GM12878 (cell line): ENCODE measurements around the gene CMBL. TPM values are rescaled to one million over a fixed set of nuclear protein-coding genes. Genes with fewer than 3 reads are reported as not detected.

Source experiments
- ATF7 ChIP-seq: fragments of 450-650 bp; IDR thresholded peaks from 2 replicates; pipeline ENCODE4 v1.6.1; 2016; ENCODE audit warnings: low read depth, mild to moderate bottlenecking
- BCL11A ChIP-seq: IDR thresholded peaks from 2 replicates; pipeline ENCODE4 v1.6.1; 2011; ENCODE audit warnings: low read depth, low read length
- BHLHE40 ChIP-seq, 2 experiments: fragments of 450-650 bp in 1 of 2; IDR thresholded peaks; 2 replicates each; pipeline ENCODE4 v1.6.1; 2011 to 2017; ENCODE audit warnings: low read depth in 2 of 2, borderline replicate concordance in 1 of 2, improper control_type of control experiment in 1 of 2, low read length in 1 of 2, mild to moderate bottlenecking in 1 of 2
- BRCA1 ChIP-seq: IDR thresholded peaks from 2 replicates; pipeline ENCODE4 v1.6.1; 2011; ENCODE audit warnings: low read depth, low read length, improper control_type of control experiment
- CHD4 ChIP-seq: fragments of 200-600 bp; sonication (generic); IDR thresholded peaks from 2 replicates; pipeline ENCODE4 v1.6.1; 2016; ENCODE audit warnings: mild to moderate bottlenecking
- EP300 ChIP-seq, 2 experiments: fragments of 150-350 bp in 1 of 2; IDR thresholded peaks; 2 replicates each; pipeline ENCODE4 v1.6.1; 2011 to 2012; ENCODE audit warnings: low read depth in 2 of 2, low read length in 2 of 2, borderline replicate concordance in 1 of 2, improper control_type of control experiment in 1 of 2, inconsistent platforms in 1 of 2; ENCODE audit not compliant: control insufficient read depth in 1 of 2
- ESRRA ChIP-seq: IDR thresholded peaks from 2 replicates; pipeline ENCODE4 v1.6.1; 2012; ENCODE audit warnings: mild to moderate bottlenecking, low read length, improper control_type of control experiment
- FOXK2 ChIP-seq: fragments of 450-650 bp; IDR thresholded peaks from 2 replicates; pipeline ENCODE4 v1.6.1; 2017; ENCODE audit warnings: mild to moderate bottlenecking, moderate library complexity
- JUND ChIP-seq: IDR thresholded peaks from 2 replicates; pipeline ENCODE4 v1.6.1; 2012; ENCODE audit warnings: low read depth, mild to moderate bottlenecking, low read length, improper control_type of control experiment, moderate library complexity
- LARP7 ChIP-seq: fragments of 450-650 bp; IDR thresholded peaks from 2 replicates; pipeline ENCODE4 v1.6.1; 2017; ENCODE audit warnings: mild to moderate bottlenecking
- MTA3 ChIP-seq: IDR thresholded peaks from 2 replicates; pipeline ENCODE4 v1.6.1; 2012; ENCODE audit warnings: low read length, inconsistent platforms, borderline replicate concordance
- NR2C1 ChIP-seq: fragments of 450-650 bp; IDR thresholded peaks from 2 replicates; pipeline ENCODE4 v1.6.1; 2017; ENCODE audit warnings: antibody characterized with exemption, mild to moderate bottlenecking, moderate library complexity
- NR2F1 ChIP-seq: fragments of 450-650 bp; conservative IDR thresholded peaks from 2 replicates; pipeline ENCODE4 v1.6.1; 2017; ENCODE audit warnings: mild to moderate bottlenecking
- NRF1 ChIP-seq: conservative IDR thresholded peaks from 2 replicates; pipeline ENCODE4 v1.6.1; 2011; ENCODE audit warnings: mild to moderate bottlenecking, low read depth, low read length, improper control_type of control experiment
- POLR2A ChIP-seq: IDR thresholded peaks from 2 replicates; pipeline ENCODE4 v1.6.1; 2011; ENCODE audit warnings: low read depth, mild to moderate bottlenecking, low read length
- RCOR1 ChIP-seq: conservative IDR thresholded peaks from 2 replicates; pipeline ENCODE4 v1.6.1; 2012; ENCODE audit warnings: low read depth, low read length, improper control_type of control experiment
- SPI1 ChIP-seq: IDR thresholded peaks from 2 replicates; pipeline ENCODE4 v1.6.1; 2011; ENCODE audit warnings: low read depth, mild to moderate bottlenecking, low read length, moderate library complexity, borderline replicate concordance; ENCODE audit not compliant: insufficient read depth
- SREBF2 ChIP-seq: IDR thresholded peaks from 2 replicates; pipeline ENCODE4 v1.6.1; 2012; ENCODE audit warnings: mild to moderate bottlenecking, low read length
- TCF3 ChIP-seq: IDR thresholded peaks from 2 replicates; pipeline ENCODE4 v1.6.1; 2012; ENCODE audit warnings: low read depth, mild to moderate bottlenecking, low read length, borderline replicate concordance; ENCODE audit not compliant: insufficient read depth
- YY1 ChIP-seq: IDR thresholded peaks from 2 replicates; pipeline ENCODE4 v1.6.1; 2011; ENCODE audit warnings: low read depth, mild to moderate bottlenecking, low read length
- ZNF274 ChIP-seq: IDR thresholded peaks from one replicate; pipeline ENCODE4 v1.8.0; 2011; ENCODE audit not compliant: insufficient read length, insufficient read depth
- ZNF384 ChIP-seq: IDR thresholded peaks from 2 replicates; pipeline ENCODE4 v1.6.1; 2012; ENCODE audit warnings: low read depth, mild to moderate bottlenecking, low read length, improper control_type of control experiment, borderline replicate concordance
- polyA plus RNA-seq, 11 experiments: library from polyadenylated mRNA; depleted of rRNA in 4 of 11; unstranded in 6 of 11; stranded (reverse) in 5 of 11; fragments of >200 nt; fragmentation: Nextera tagmentation in 4 of 11; fragmentation: Illumina TruSeq in 1 of 11; extraction: Ambion mirVana in 4 of 11; extraction: Trizol in 1 of 11; gene quantifications; 1 replicate in 1 of 11; 2 replicates in 10 of 11; pipeline versions ENCODE4 v1.2.1 to v1.2.3, GENCODE V29; 2011 to 2016; ENCODE audit warnings: inconsistent platforms in 2 of 11, missing spikeins in 2 of 11, low read depth in 1 of 11
- total RNA-seq, 4 experiments: library from RNA; depleted of rRNA in 3 of 4; stranded (reverse); fragments of >200 nt in 3 of 4; fragmentation: Illumina TruSeq in 1 of 4; extraction: Trizol in 1 of 4; gene quantifications; 2 replicates each; pipeline versions ENCODE4 v1.2.1 to v1.2.3, GENCODE V29; 2013 to 2021
- TF ChIP-seq, protein P1 (sequence below): fragments of 450-650 bp; IDR thresholded peaks from 2 replicates; pipeline ENCODE4 v1.6.1; 2017; ENCODE audit warnings: antibody characterized with exemption, mild to moderate bottlenecking, moderate library complexity
- TF ChIP-seq, protein P2 (sequence below): fragments of 450-650 bp; IDR thresholded peaks from 2 replicates; pipeline ENCODE4 v1.6.1; 2016; ENCODE audit warnings: mild to moderate bottlenecking
- TF ChIP-seq, protein P3 (sequence below): IDR thresholded peaks from 2 replicates; pipeline ENCODE4 v1.6.1; 2011; ENCODE audit warnings: low read depth, low read length, improper control_type of control experiment, borderline replicate concordance
- TF ChIP-seq, protein P4 (sequence below): fragments of 450-650 bp; IDR thresholded peaks from 2 replicates; pipeline ENCODE4 v1.6.1; 2017; ENCODE audit warnings: borderline replicate concordance

Gene CMBL
- total and polyA plus RNA-seq, 10 of the 15 experiments (the other 5 are each of a cell fraction or from before 2014, with no cell fraction given): 1.8 to 15.6 (median 7.5) TPM

DNA sequence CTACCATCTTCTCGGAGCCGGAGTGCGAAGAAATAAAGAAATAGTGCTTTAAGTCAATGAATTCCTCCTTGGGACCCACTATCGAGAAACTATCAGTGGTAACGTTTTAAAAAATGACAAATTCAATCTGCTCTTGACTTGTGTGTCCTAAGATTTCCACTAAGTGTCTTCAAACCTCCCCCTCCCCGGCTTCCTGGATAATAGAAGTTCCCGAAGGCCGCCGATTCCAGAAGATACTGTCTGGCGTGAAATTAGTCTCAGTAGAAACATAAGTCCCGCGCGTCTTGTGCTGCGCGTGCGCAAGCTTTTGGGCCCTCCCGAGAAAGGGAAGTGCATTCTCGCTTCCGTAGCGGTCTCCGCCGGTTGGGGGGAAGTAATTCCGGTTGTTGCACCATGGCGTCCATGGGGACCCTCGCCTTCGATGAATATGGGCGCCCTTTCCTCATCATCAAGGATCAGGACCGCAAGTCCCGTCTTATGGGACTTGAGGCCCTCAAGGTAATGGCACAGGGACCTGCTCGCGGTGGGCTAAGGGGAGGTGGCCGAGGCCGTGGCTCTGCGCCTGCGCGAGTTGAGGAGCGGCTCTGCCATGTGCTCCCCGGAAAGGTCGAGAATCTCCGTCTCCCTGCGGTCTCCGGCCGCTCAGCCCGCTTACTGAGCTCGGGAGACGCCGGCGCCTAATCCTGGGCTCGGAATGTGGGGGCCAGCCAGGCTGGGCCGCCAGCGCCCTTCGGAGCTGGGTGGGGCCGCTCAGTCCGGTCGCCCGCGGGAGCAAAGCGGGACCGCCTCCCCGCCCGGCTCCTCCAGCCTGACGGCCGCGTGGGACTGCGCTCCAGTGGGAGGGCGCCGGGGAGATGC, 57.5 kb downstream of the CMBL start, which contains the start of gene CCT5 (continued):
- TF ChIP-seq, protein P1, sequence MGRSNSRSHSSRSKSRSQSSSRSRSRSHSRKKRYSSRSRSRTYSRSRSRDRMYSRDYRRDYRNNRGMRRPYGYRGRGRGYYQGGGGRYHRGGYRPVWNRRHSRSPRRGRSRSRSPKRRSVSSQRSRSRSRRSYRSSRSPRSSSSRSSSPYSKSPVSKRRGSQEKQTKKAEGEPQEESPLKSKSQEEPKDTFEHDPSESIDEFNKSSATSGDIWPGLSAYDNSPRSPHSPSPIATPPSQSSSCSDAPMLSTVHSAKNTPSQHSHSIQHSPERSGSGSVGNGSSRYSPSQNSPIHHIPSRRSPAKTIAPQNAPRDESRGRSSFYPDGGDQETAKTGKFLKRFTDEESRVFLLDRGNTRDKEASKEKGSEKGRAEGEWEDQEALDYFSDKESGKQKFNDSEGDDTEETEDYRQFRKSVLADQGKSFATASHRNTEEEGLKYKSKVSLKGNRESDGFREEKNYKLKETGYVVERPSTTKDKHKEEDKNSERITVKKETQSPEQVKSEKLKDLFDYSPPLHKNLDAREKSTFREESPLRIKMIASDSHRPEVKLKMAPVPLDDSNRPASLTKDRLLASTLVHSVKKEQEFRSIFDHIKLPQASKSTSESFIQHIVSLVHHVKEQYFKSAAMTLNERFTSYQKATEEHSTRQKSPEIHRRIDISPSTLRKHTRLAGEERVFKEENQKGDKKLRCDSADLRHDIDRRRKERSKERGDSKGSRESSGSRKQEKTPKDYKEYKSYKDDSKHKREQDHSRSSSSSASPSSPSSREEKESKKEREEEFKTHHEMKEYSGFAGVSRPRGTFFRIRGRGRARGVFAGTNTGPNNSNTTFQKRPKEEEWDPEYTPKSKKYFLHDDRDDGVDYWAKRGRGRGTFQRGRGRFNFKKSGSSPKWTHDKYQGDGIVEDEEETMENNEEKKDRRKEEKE: peak; percentile 90
- TF ChIP-seq CHD4: no peak
- TF ChIP-seq, protein P2, sequence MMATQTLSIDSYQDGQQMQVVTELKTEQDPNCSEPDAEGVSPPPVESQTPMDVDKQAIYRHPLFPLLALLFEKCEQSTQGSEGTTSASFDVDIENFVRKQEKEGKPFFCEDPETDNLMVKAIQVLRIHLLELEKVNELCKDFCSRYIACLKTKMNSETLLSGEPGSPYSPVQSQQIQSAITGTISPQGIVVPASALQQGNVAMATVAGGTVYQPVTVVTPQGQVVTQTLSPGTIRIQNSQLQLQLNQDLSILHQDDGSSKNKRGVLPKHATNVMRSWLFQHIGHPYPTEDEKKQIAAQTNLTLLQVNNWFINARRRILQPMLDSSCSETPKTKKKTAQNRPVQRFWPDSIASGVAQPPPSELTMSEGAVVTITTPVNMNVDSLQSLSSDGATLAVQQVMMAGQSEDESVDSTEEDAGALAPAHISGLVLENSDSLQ: no peak
- TF ChIP-seq NR2F1: peak; percentile 47; the same call in 1 of the 2 replicates
- TF ChIP-seq JUND: peak; percentile 96
- peak; percentile 100 for TF ChIP-seq ZNF384
- TF ChIP-seq MTA3: no peak
- peak; percentile 99 for TF ChIP-seq ATF7
- peak; percentile 85 for TF ChIP-seq SREBF2
- peak; percentile 89; the same call in 1 of the 2 replicates for TF ChIP-seq LARP7
- peak; percentile 81 for TF ChIP-seq NRF1
- TF ChIP-seq POLR2A: peak; percentile 89
- TF ChIP-seq NR2C1: peak; percentile 80
- TF ChIP-seq BRCA1: no peak
- TF ChIP-seq ZNF274: no peak
- no peak for TF ChIP-seq EP300 (IDR thresholded peaks at IDR 0.05; ENCODE audit: borderline replicate concordance in 1 of 2, control insufficient read depth in 1 of 2, low read depth in 2 of 2, low read length in 2 of 2)
- TF ChIP-seq BHLHE40 (IDR thresholded peaks at IDR 0.05; ENCODE audit: borderline replicate concordance in 1 of 2, low read depth in 2 of 2, low read length in 1 of 2): peak; percentile 93 to 96
- TF ChIP-seq, protein P3, sequence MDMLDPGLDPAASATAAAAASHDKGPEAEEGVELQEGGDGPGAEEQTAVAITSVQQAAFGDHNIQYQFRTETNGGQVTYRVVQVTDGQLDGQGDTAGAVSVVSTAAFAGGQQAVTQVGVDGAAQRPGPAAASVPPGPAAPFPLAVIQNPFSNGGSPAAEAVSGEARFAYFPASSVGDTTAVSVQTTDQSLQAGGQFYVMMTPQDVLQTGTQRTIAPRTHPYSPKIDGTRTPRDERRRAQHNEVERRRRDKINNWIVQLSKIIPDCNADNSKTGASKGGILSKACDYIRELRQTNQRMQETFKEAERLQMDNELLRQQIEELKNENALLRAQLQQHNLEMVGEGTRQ: no peak
- no peak for TF ChIP-seq ESRRA
- TF ChIP-seq BCL11A: no peak
- TF ChIP-seq YY1: peak; percentile 93
- 0 out of 2 replicates have a peak, but pooled peaks have one; percentile 3 for TF ChIP-seq RCOR1
- TF ChIP-seq, protein P4, sequence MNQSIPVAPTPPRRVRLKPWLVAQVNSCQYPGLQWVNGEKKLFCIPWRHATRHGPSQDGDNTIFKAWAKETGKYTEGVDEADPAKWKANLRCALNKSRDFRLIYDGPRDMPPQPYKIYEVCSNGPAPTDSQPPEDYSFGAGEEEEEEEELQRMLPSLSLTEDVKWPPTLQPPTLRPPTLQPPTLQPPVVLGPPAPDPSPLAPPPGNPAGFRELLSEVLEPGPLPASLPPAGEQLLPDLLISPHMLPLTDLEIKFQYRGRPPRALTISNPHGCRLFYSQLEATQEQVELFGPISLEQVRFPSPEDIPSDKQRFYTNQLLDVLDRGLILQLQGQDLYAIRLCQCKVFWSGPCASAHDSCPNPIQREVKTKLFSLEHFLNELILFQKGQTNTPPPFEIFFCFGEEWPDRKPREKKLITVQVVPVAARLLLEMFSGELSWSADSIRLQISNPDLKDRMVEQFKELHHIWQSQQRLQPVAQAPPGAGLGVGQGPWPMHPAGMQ: no peak
- peak; percentile 95 for TF ChIP-seq SPI1
- peak; percentile 97 for TF ChIP-seq FOXK2
- TF ChIP-seq TCF3: no peak
